H9 (cell line): ENCODE measurements around the gene SCN1A. TPM values are rescaled to one million over a fixed set of nuclear protein-coding genes. Genes with fewer than 3 reads are reported as not detected.

Experiments
- DNase-seq: peaks from one replicate; pipeline ENCODE4 v3.0.0-alpha.2; 2017
- H2AFZ ChIP-seq: one replicate; pipeline ENCODE4 v1.6.1; 2013; ENCODE audit warnings: mild to moderate bottlenecking, low read length, control low read depth, moderate library complexity
- H2AK5ac ChIP-seq: 2 replicates; pipeline ENCODE4 v1.6.1; 2013; ENCODE audit warnings: low read length, control low read depth, mixed read lengths; ENCODE audit not compliant: insufficient read length
- H2BK120ac ChIP-seq: one replicate; pipeline ENCODE4 v1.6.1; 2013; ENCODE audit warnings: low read depth, mild to moderate bottlenecking, low read length, control low read depth, inconsistent platforms; ENCODE audit not compliant: poor library complexity, severe bottlenecking
- H2BK12ac ChIP-seq: 2 replicates; pipeline ENCODE4 v1.6.1; 2013; ENCODE audit warnings: low read length, control low read depth, mixed read lengths, low read depth; ENCODE audit not compliant: insufficient read length
- H2BK15ac ChIP-seq: 2 replicates; pipeline ENCODE4 v1.6.1; 2013; ENCODE audit warnings: low read depth, low read length, control low read depth
- H2BK20ac ChIP-seq: one replicate; pipeline ENCODE4 v1.6.1; 2013; ENCODE audit warnings: low read depth, mild to moderate bottlenecking, low read length, control low read depth, inconsistent platforms; ENCODE audit not compliant: poor library complexity, severe bottlenecking
- H2BK5ac ChIP-seq: 2 replicates; pipeline ENCODE4 v1.6.1; 2013; ENCODE audit warnings: low read length, control low read depth, mixed read lengths; ENCODE audit not compliant: insufficient read length
- H3K14ac ChIP-seq: 2 replicates; pipeline ENCODE4 v1.6.1; 2013; ENCODE audit warnings: low read length, control low read depth; ENCODE audit not compliant: insufficient read depth
- H3K18ac ChIP-seq: 2 replicates; pipeline ENCODE4 v1.6.1; 2013; ENCODE audit warnings: low read depth, mild to moderate bottlenecking, mixed read lengths, low read length, control low read depth; ENCODE audit not compliant: insufficient read length
- H3K23ac ChIP-seq: 2 replicates; pipeline ENCODE4 v1.6.1; 2013; ENCODE audit warnings: low read length, control low read depth, mixed read lengths, low read depth; ENCODE audit not compliant: insufficient read length
- H3K23me2 ChIP-seq: 2 replicates; pipeline ENCODE4 v1.6.1; 2013; ENCODE audit warnings: low read depth, mild to moderate bottlenecking, mixed read lengths, low read length, control low read depth; ENCODE audit not compliant: insufficient read length, poor library complexity, severe bottlenecking
- H3K27ac ChIP-seq: 2 replicates; pipeline ENCODE4 v1.5.1; 2013; ENCODE audit warnings: low read length, control low read depth, mixed read lengths, low read depth; ENCODE audit not compliant: insufficient read length
- H3K27me3 ChIP-seq: 2 replicates; pipeline ENCODE4 v1.6.1; 2013; ENCODE audit warnings: low read length, control low read depth, inconsistent platforms; ENCODE audit not compliant: insufficient read depth
- H3K4ac ChIP-seq: 2 replicates; pipeline ENCODE4 v1.6.1; 2013; ENCODE audit warnings: low read depth, mild to moderate bottlenecking, control low read depth, inconsistent platforms, low read length, moderate library complexity
- H3K4me1 ChIP-seq: 2 replicates; pipeline ENCODE4 v1.6.1; 2013; ENCODE audit warnings: low read length, control low read depth, inconsistent platforms; ENCODE audit not compliant: insufficient read depth
- H3K4me2 ChIP-seq: 2 replicates; pipeline ENCODE4 v1.6.1; 2013; ENCODE audit warnings: low read length, control low read depth, mixed read lengths; ENCODE audit not compliant: insufficient read length, insufficient read depth
- H3K56ac ChIP-seq: 2 replicates; pipeline ENCODE4 v1.6.1; 2013; ENCODE audit warnings: low read depth, mild to moderate bottlenecking, mixed read lengths, low read length, control low read depth; ENCODE audit not compliant: insufficient read length
- H3K79me1 ChIP-seq: 2 replicates; pipeline ENCODE4 v1.6.1; 2013; ENCODE audit warnings: low read depth, mild to moderate bottlenecking, moderate library complexity, low read length, control low read depth, inconsistent platforms; ENCODE audit not compliant: insufficient read depth, poor library complexity, severe bottlenecking
- H3K79me2 ChIP-seq: 2 replicates; pipeline ENCODE4 v1.6.1; 2013; ENCODE audit warnings: low read length, control low read depth, inconsistent platforms; ENCODE audit not compliant: insufficient read depth
- H3K9ac ChIP-seq: 2 replicates; pipeline ENCODE4 v1.6.1; 2013; ENCODE audit warnings: low read length, control low read depth, mixed read lengths; ENCODE audit not compliant: insufficient read length; ENCODE audit errors: extremely low read depth
- H3K9me3 ChIP-seq: one replicate; pipeline ENCODE4 v1.6.1; 2013; ENCODE audit warnings: low read depth, low read length, inconsistent platforms; ENCODE audit not compliant: control insufficient read depth
- H3T11ph ChIP-seq: one replicate; pipeline ENCODE4 v1.6.1; 2013; ENCODE audit warnings: mild to moderate bottlenecking, low read length, control low read depth, inconsistent platforms
- H4K20me1 ChIP-seq: one replicate; pipeline ENCODE4 v1.6.1; 2013; ENCODE audit not compliant: control insufficient read depth, insufficient read length, insufficient read depth
- H4K5ac ChIP-seq: 2 replicates; pipeline ENCODE4 v1.6.1; 2013; ENCODE audit warnings: low read depth, mild to moderate bottlenecking, mixed read lengths, low read length, control low read depth; ENCODE audit not compliant: insufficient read length
- H4K8ac ChIP-seq: replicated peaks from 2 replicates; pipeline ENCODE4 v1.6.1; 2013; ENCODE audit warnings: low read length, control low read depth, mixed read lengths, low read depth; ENCODE audit not compliant: insufficient read length
- H4K91ac ChIP-seq: 2 replicates; pipeline ENCODE4 v1.6.1; 2013; ENCODE audit warnings: low read depth, mild to moderate bottlenecking, moderate library complexity, mixed read lengths, low read length, control low read depth; ENCODE audit not compliant: insufficient read length
- H3K27ac Mint-ChIP-seq, 3 experiments: 2 replicates in 2 of 3; 3 replicates in 1 of 3; pipeline ENCODE4 v1.8.0; 2020 to 2021; ENCODE audit warnings: mixed read lengths in 3 of 3, mild to moderate bottlenecking in 1 of 3, moderate library complexity in 1 of 3
- H3K27me3 Mint-ChIP-seq: 2 replicates; pipeline ENCODE4 v1.8.0; 2021; ENCODE audit warnings: low read depth, mild to moderate bottlenecking, moderate library complexity, mixed read lengths
- H3K36me3 Mint-ChIP-seq, 3 experiments: 2 replicates in 2 of 3; 3 replicates in 1 of 3; pipeline ENCODE4 v1.8.0; 2020 to 2021; ENCODE audit warnings: low read depth in 3 of 3, mixed read lengths in 3 of 3; ENCODE audit not compliant: insufficient read depth in 1 of 3
- H3K4me1 Mint-ChIP-seq, 2 experiments: 2 replicates each; pipeline ENCODE4 v1.8.0; 2020; ENCODE audit warnings: mixed read lengths in 2 of 2
- H3K4me3 Mint-ChIP-seq, 2 experiments: 2 replicates in 1 of 2; 3 replicates in 1 of 2; pipeline ENCODE4 v1.8.0; 2020 to 2021; ENCODE audit warnings: mild to moderate bottlenecking in 2 of 2, mixed read lengths in 2 of 2, moderate library complexity in 1 of 2
- H3K9me3 Mint-ChIP-seq, 2 experiments: 2 replicates in 1 of 2; 3 replicates in 1 of 2; pipeline ENCODE4 v1.8.0; 2020; ENCODE audit warnings: mild to moderate bottlenecking in 2 of 2, mixed read lengths in 2 of 2, moderate library complexity in 1 of 2
- WGBS: extraction: QIAGEN DNeasy Blood & Tissue Kit; methylation state at CpG from one replicate; pipeline ENCODE4 v1.1.7; 2013; ENCODE audit warnings: missing lambda C conversion rate, low lambda C conversion rate, mixed read lengths; ENCODE audit not compliant: insufficient read length; ENCODE audit errors: extremely low coverage; 5-methylcytosine and 5-hydroxymethylcytosine counted together
- total RNA-seq: library from RNA; stranded (reverse); gene quantifications from 2 replicates; pipeline ENCODE4 v1.2.1, GENCODE V29; 2021
- TF ChIP-seq, protein P1 (sequence below): fragments of 200-600 bp; sonication (generic); conservative IDR thresholded peaks from 3 replicates; pipeline ENCODE4 v1.8.0; 2021; ENCODE audit warnings: antibody characterized with exemption, mild to moderate bottlenecking

Gene SCN1A
- total RNA-seq, 1 experiment from 2014 or later = 0.13 TPM

DNA sequence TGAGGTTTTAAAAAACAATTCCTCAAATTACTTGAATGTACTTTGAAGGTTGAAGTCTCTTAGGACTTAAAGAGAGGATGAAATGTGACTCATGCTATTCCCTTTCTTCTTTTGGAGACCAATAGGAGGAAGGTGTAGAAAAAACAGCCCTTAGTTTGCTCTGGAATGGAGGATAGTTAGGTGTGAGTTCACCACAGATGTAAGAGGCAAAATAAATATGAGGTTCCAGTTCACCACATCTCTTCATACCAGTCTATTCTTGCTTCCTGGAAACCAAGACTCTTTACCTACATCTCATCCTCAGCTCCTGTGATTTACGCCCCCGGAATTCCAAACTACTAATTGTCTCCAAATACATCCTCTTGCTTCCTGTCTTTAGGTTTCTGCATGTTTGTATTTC, 96.8 kb downstream of the SCN1A start:
- Histone ChIP-seq H2BK20ac (no peak overlapping the region), H3K27me3 (no peaks in the 10 kb centered on the region), H3K23ac (no peak overlapping the region), H3K14ac (no peak overlapping the region), H3K79me1 (no peaks in the 10 kb centered on the region), H2BK15ac (no peak overlapping the region), H4K20me1 (no peaks in the 10 kb centered on the region), H3K4me2 (no peak overlapping the region), H3K56ac (no peak overlapping the region), H4K8ac (no peak overlapping the region), H3K9me3 (no peaks in the 10 kb centered on the region), H2BK12ac (no peak overlapping the region), H2BK5ac (no peak overlapping the region), H3K23me2 (no peaks in the 10 kb centered on the region), H4K91ac (no peak overlapping the region), H4K5ac (no peak overlapping the region), H2AK5ac (no peak overlapping the region), H2BK120ac (no peak overlapping the region), H3K79me2 (no peaks in the 10 kb centered on the region), H3K4me1 (no peaks in the 10 kb centered on the region), H3K18ac (no peak overlapping the region), H3K9ac (no peak overlapping the region), H3K4ac (no peak overlapping the region), H3K27ac (no peak overlapping the region), H2AFZ (no peak overlapping the region), H3T11ph (no peak overlapping the region)
- Mint-ChIP-seq H3K36me3 (no peaks in the 10 kb centered on the region), H3K4me1 (peaks cover 5 to 7% of the 10 kb centered on the region in 2 experiments; a peak in 3 of 4 replicates), H3K4me3 (no peak overlapping the region), H3K9me3 (no peaks in the 10 kb centered on the region), H3K27me3 (no peaks in the 10 kb centered on the region), H3K27ac (no peak overlapping the region)
- DNase-seq = no peak
- no CpG with 5 or more reads among the region's 2 CpGs for WGBS
- TF ChIP-seq, protein P1, sequence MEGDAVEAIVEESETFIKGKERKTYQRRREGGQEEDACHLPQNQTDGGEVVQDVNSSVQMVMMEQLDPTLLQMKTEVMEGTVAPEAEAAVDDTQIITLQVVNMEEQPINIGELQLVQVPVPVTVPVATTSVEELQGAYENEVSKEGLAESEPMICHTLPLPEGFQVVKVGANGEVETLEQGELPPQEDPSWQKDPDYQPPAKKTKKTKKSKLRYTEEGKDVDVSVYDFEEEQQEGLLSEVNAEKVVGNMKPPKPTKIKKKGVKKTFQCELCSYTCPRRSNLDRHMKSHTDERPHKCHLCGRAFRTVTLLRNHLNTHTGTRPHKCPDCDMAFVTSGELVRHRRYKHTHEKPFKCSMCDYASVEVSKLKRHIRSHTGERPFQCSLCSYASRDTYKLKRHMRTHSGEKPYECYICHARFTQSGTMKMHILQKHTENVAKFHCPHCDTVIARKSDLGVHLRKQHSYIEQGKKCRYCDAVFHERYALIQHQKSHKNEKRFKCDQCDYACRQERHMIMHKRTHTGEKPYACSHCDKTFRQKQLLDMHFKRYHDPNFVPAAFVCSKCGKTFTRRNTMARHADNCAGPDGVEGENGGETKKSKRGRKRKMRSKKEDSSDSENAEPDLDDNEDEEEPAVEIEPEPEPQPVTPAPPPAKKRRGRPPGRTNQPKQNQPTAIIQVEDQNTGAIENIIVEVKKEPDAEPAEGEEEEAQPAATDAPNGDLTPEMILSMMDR = no peak
